HG03565 (cell line): ENCODE results near the gene JOSD2.
"Not testable (repeated sequence)": the region's sequence is repeated elsewhere in the genome, so short reads cannot be mapped to it uniquely, and the experiment has no call there.

Source experiments
- ATAC-seq: cut with Tn5 transposase; IDR thresholded peaks from one replicate; pipeline ENCODE4 v1.9.1; 2021; ENCODE audit warnings: mild to moderate bottlenecking, moderate library complexity; ENCODE audit not compliant: unreplicated experiment

JOSD2 gene

DNA sequence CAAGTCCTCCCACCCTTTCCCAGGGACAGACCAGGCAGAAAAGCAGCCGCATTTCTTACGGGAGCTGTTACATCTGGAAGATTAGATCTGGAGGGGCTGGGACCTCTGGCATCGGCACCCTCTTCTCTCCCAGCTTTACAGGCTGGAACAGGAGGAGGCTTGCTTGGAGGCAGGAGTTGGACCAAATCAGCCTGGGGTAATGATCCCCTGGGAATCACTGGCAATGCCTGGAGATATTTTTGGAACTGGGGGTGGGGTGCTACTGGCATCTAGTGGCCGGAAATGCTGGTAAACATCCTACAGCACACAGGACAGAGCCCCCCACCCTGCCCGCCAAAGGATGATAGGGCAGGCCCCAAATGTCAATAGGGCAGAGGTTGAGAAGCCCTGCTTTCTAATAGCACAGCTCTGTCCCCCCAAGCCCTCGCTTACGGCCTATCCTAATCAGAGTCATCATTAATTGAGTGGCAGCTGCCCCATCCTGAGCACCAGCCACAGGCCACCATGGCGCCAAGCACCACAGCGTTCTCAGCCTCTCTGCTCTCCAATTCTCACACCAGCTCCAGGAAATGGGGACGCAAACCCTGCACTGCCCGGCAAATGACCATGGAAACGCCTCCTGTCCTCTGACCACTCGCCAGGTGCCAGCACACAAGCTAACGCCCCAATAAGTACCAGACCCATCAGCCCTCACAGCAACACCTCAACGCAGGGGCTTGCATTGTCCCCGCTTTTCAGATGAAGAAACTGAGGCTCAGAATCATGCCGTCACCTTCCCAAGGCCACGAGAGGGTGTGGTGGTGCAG, 36.6 kb upstream of the JOSD2 start:
- no peak for ATAC-seq

DNA sequence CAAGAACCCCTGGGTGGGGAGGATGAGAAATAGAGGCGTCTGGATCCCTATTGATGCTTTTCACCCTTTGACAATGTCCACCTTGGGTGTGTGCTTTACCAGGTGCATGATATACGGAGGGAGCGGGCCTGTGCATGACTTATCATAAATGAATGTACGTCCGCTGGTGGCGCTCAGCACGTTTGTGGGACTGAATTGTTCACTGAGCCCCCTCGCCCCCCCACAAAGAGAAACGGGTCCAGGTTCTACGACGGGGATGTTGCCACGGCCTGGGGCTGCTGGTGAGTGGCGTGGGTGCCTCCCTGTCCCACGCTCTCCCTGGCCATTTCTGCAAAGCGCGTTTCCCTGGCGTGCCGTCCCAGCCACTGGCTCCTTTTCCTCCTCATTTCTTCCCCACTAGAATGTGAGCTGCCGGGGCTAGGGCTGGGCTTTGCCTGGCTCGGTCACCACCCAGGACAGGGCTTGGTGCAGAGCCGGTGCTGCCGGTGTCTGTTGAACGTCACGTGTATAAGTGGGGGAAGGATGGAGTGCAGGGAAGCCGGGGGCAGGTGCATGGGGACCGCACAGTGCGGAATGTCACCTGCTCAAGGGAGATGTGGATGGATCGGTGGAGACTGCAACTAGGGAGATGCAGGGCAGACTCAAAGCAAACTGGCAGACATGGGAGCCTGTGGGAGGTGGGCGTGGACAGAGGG, 35.7 kb upstream of the JOSD2 start:
- ATAC-seq, result no peak

DNA sequence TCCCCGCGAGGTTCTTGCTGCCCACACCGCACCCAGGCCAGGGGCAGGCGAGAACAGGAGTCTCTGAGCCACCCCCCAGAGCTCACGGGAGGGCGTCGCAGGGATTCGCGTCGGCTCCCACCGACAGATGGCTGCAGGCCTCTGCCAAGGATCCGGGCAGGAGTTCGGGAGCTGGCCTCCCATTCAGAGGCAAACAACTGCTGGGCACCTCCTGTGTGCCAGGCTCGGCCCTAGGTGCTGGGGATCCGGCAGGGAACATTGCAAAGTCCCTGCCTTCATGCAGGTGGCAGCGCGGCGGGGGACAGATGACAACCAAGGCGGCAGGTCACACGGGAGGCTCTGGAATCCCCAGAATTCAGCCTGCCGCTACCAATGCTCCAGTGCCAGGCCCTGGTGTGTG, 32.0 kb upstream of the JOSD2 start:
- ATAC-seq, result no peak

DNA sequence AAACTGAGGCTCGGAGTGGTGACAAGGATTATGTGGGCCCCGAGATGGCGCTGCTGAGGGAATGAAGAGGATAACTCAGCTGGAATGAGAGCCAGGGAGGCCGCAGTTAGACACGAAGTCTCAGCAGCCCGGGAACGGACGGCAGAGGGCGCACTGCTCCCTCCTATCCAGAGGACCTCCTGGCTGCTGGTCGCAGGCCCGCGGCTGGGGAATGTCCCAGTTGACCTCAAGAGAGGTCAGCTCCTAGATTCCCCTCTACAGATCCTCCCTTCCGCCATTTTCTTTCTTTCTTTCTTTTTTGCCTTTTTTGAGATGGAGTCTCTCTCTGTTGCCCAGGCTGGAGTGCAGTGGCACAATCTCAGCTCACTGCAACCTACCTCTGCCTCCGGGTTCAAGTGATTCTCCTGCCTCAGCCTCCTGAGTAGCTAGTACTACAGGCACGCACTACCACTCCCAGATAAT, 26.8 kb upstream of the JOSD2 start:
- no peak for ATAC-seq

DNA sequence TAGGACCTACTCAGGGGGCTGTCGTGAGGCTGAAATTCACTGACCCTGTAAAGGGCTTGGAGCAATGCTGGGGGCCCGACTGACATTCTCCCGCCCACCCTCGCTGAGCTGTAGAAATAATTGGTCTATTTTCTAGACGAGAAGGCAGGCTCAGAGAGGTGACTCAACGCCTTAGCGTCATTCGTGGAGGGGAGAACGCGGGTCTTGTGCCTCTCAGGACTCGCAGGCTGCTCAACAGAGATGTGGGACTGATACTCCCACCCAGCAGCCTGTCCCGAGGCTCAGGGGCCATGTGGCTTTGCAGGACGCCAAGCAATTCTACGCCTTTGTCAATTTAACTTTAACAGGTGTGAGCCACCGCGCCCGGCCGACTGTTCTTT, 26.3 kb upstream of the JOSD2 start:
- ATAC-seq, result no peak

DNA sequence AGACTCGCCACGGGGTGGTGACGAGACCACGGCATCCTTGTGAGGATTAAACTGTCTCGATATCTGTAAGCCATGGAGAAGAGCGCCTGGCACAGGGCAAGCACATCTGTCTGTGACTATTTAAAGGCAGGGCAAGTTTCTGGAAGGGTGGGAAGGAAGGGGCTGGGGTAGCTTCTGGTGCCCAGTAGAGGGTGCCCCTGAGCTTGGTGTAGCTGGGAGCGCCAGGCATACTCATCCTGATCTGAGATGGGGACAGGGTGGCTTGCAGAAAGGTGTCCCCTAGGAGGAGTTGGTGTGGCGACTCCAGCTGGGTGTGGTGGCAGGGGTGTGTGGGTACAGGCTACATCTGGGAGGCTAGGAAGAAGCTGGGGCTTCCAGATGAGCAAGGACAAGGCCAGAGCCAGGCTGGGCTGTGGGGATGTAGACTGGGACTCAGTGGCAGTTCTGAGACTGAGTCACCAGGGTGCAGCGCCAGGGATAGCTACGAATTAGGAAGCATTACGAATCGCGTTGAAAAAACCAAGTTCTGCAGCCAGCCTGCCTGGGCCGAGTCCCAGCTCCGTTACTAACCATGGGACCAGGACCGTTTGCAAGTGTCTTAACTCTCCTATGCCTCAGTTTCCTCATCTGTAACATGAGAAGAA, 25.8 kb upstream of the JOSD2 start:
- ATAC-seq, result no peak

DNA sequence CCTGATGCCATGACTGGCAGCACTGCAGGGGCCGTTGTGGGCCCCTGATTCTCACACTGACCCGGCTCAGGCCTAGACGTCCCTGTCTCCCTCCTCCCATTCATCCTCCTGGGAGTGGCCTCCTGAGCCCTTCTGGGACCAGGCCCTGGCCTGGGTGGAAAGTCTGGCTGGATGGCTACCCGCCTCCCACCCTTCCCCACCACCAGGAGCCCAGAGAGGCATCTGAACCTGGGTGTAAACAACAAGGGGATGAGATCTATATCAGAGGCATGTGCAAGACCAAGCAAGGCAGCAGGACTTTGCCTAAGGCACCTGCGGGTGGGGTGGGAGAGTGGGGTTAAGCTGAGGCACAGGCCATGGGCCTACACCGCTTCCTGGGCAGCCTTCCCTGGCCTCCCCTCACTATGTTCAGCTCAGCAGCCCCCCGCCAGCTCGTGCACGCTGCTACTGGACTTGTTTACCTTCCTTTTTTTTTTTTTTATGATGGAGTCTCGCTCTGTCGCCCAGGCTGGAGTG, 24.7 kb upstream of the JOSD2 start:
- ATAC-seq, result no peak

DNA sequence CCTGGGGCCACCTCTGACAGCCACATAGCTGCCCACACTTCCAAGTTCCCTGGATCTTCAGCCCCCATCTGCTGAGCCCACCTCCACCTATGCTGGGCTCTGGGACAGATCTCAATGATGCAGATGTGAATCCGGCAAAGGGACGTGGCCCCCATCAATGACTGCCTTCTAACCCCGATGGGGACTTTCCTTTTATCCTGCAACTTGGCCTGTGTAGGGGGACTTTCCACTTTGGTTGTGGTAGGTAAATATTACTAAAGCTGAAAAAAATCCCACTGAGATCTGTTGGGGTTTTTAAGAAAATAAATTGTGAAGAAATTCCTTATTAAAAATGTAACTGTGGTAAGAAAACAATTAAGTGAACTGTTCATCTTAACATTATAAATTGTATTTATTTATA, 23.5 kb upstream of the JOSD2 start:
- no peak for ATAC-seq

DNA sequence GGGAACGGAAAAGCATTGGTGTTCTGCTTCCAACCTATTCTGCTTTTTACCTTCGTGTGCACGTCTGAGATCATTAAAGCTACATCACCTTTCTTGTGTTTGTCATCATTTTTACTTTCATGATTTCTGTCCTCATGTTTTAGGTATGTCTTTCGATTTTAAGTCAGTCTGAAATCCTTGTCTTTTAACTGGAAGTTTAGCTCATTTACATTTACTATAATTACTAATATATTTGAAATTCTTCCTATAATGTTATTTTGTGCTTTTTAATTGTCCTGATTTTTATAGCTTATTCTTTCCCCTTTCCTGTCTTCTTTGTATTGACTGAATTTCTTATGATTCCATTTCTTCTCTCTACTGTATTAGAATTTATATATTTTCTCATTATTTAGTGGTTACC, 22.0 kb upstream of the JOSD2 start:
- no peak for ATAC-seq

DNA sequence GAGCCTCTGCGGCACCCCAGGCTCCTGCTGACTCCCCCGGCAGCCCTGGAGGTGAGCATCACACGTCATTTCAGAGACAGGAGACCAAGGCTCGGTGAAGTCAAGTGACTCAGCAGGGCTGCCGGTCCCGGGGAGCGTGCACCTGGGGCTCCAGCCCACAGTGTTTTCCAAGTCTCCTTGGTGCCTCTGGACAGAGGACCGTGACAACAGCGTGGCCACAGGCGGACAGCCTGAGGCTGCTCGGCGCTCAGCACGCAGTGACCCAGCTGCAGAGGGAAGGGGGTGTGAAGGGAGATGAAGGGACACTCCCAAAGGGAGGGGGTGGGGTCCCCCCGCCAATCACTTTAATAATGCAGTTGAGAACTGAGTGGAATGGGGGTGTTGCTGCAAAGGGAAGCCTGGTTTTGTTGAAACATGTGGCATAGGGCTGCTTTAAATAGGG, 20.2 kb upstream of the JOSD2 start:
- no peak for ATAC-seq

DNA sequence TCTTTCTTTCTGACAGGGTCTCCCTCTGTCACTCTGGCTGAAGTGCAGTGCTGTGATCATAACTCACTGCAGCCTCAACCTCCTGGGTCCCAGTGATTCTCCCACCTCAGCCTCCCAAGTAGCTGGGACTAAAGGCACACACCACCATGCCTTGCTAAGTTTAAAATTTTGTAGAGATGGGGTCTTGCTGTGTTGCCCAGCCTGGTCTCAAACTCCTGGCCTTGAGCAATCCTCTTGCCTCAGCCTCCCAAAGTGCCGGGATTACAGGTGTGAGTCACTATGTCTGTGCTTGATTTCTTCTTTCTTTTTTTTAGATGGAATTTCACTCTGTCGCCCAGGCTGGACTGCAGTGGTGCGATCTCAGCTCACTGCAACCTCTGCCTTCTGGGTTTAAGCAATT, 17.1 kb upstream of the JOSD2 start:
- not testable (repeated sequence) for ATAC-seq

DNA sequence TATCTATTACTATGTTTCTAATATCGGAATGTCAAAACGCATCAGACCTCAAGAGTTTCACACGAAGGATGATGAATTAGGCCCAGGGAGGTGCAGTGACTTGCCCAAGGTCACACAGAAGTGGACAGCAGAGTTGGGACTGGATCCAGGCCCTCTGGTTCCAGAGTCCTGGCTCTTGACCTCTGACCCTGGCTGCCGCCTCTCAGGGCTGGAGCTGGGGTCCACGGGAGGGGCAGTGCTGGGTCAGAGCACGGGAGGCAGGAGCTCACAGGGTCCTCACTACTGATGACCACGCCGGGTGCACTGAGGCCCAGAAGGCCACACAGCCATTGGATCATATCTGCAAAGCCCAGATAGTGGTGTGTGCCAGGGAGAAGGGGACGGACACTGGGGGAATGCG, 11.9 kb upstream of the JOSD2 start:
- ATAC-seq, result no peak

DNA sequence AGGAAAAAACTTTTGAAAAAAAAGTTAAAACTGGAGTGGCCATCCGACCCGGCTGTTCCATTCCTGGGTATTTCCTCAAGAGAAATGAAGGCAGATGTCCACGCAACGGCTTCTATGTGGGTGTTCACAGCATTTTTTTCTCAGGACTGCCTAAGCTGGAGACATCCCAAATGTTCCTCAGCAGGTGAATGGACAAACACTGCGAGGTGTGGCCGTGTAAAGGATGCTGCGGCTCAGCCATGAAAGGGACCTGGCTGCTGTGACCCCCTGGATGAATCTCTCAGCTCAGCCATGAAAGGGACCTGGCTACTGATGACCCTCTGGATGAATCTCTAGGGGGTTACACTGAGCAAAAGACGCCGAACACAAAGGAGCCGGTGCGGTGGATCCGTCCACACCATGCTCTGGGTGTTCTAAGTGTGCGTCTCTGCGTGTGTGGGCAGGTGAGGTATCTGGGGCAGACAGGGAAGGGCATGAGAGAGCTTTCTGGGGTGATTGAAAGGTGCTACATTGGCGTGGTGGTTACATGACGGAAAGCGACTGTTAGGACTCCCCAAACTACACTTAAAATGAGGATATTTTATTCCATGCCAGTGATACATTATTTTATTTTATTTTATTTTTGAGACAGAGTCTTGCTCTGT, 10.0 kb upstream of the JOSD2 start:
- ATAC-seq, result no peak

DNA sequence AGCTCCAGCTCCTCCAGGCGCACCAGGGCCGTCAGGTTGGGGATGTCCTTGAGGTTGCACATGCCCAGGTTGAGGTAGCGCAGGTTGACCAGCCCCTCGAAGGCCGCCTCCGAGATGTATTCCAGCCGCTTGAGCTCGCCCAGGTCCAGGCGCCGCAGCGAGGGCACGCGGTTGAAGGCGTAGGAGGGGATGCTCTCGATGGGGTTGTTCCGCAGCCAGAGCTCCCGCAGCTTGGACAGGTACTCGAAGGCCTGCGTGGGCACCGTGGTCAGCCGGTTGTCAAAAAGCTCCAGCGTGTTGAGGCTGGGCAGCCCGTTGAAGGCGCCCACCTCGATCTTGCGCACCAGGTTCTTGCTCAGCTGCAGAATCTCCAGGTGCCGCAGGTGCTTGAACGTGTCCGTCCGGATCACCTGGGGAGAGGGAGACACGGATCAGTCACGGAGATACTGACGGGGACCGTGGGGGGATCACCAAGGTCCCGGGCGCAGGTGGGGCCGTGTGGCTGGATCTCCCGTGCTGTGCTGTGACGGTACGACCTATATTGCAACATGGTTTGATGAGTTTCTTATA, 8.1 kb upstream of the JOSD2 start:
- no peak for ATAC-seq

DNA sequence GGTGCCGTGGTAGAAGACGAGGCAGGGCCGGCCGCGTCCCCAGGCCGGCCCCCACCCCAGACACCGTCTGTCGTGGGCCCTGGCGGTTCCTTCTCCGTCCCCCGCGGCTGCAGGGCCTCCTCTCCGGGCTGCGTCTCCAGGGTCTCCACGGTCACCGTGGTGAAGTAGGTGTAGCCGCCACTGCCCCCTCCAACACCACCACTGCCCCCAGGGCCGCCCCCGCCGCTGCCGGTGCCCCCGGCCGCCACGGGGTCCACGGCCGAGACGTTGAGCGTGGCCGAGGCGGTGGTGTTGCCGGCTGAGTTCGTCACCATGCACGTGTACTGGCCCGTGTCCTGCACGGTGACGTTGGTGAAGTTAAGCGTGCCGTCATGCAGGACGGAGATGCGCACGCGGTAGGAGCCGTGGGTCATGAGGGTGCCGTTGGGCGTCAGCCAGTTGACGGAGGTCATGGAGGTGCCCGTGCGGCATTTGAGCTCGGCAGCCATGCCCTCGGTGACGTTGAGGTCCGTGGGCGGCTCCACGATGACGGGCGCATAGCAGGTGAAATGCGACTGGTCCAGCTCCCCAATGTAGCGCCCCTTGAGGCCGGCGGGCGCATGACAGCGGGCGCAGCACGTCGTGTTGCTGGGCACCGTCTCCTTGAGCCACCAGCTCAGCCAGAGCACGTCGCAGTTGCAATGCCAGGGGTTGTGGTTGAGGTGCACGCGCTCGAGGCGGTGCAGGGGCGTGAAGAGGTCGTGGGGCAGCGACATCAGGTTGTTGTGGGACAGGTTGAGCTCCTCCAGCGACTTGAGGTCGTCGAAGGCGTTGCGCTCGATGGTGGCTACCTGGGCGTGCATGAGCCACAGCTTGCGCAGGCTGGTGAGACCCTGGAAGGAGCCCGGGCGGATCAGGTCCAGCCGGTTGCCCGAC, 7.4 kb upstream of the JOSD2 start:
- ATAC-seq, result no peak

DNA sequence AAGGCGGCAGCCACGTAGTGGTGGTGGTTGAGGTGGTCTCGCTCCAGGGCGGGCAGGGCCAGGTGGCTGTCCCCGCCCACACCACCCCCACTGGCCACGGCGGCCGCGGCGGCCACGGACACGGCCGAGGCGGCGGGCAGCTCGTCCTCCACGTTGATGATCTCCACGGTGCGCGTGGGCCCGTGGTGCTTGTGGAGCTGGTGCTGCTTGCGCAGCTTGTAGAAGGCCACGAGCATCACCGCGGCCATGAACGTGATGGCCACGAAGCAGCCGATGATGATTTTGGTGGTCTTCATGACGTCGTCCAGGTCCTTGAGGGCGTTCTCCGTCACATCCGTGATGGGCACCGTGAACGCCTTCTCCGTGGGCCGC, 6.7 kb upstream of the JOSD2 start:
- ATAC-seq, result no peak

DNA sequence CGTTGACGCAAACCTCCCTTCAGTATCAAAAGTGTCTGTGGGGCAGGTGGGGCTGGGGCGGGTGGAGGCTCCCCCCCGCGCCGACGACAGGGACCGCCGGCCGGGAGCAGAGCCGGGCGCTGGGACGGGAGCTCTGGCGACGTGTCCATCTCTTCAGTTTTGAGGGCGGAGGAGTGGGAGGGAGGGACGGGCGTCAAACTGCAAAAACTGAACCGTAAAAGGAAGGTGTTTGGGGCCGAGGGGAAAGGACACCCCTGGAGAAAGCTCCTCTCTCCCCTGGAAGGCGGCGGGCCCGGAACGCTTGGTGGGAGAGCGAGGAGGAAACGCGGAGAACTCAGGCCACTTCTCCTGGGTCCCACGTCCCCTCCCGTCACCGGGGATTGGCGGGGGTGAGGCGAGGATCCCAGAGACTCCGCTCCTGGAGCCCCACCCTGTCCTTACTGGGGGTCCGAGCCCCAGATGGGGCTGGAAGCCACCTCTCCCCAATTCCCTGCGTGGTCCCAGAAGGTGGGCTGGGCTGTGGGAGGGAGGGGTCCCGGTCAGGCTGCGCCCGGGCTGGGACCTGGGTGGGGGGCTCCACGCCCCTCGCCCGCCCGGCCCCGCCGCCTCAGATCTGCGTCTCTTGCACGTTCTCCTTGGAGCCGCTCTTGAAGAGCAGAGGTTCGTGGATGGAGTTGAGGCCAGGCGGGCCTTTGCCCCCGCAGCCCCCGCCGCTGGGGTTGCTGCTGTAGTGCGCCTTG, 6.1 kb upstream of the JOSD2 start:
- ATAC-seq, result no peak

DNA sequence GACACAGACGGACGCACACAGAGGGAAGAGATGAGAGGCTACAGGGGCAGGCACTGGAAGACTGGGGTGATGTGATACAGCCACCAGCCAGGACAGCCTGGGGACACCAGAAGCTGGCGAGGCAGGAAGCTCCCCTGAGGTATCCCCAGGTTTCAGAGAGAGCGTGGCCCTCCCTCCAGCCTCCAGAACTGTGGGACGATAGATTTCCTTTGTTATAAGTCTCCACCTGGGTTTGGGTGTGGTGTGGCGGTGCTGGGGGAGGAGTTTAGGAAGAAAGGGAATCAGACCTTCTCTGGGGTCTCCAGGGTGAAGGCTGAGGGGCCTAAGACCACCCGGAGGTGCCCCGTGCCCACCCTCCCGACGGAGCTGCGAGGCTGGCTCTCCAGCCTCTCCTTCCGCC, 5.5 kb upstream of the JOSD2 start:
- ATAC-seq, result no peak

DNA sequence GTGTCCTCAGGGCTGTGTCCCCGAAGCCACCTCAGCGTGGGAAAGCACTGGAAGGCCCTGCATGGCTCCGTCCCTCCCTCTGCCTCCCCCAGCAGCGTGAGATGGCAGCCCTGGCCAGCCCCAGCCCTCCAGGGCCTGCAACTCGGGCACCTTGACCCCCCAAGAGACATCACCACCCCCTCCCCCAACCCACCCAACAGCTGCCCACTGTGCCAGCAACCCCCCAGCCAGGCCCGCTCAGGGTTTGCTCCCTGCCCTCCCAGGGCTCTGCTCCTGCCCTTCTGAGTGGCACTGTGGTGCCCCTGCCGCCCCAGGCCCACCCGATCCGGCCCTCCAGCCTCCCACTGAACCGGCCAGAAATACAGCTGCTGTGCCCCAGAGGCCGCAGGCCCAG, 4.2 kb upstream of the JOSD2 start:
- ATAC-seq, result no peak
